OCI-LY7 (cell line): ENCODE data around the gene SLC25A15. TPM values are rescaled to one million over a fixed set of nuclear protein-coding genes. Genes with fewer than 3 reads are reported as not detected.

ENCODE experiments used
- BruUV-seq: library from RNA; stranded (reverse); fragments of 400-500 nt; replicated peaks from 2 replicates; lab custom pipeline; 2021; lab: Mats Ljungman, UMichigan
- CTCF ChIA-PET: fragments of 300-600 bp; sonication (Branson Sonifier 250); formaldehyde crosslinking; loops from one replicate; lab custom pipeline; 2022; ENCODE audit warnings: antibody characterized with exemption; ENCODE audit not compliant: unreplicated experiment; lab: Charles Lee
- POLR2A ChIA-PET: fragments of 300-600 bp; sonication (Branson Sonifier 250); formaldehyde crosslinking; loops from one replicate; lab custom pipeline; 2022; ENCODE audit warnings: antibody characterized with exemption; lab: Charles Lee
- DNase-seq: peaks from one replicate; pipeline ENCODE4 v3.0.0-alpha.2; 2015; ENCODE audit warnings: low spot score
- H2AFZ ChIP-seq: fragments of 200-600 bp; sonication (generic), shearing (Covaris generic); 2 replicates; pipeline ENCODE4 v1.6.1; 2014; ENCODE audit warnings: mild to moderate bottlenecking, antibody characterized with exemption, low read length, moderate library complexity
- H3K27ac ChIP-seq: fragments of 200-600 bp; sonication (generic); 2 replicates; pipeline ENCODE4 v1.5.1; 2014; ENCODE audit warnings: mixed run types, low read depth, mild to moderate bottlenecking, moderate library complexity, low read length, inconsistent platforms; ENCODE audit not compliant: poor library complexity, severe bottlenecking
- H3K36me3 ChIP-seq: fragments of 200-600 bp; sonication (generic); 2 replicates; pipeline ENCODE4 v1.6.1; 2014; ENCODE audit warnings: mild to moderate bottlenecking, antibody characterized with exemption, low read length, moderate library complexity, mixed read lengths; ENCODE audit not compliant: insufficient read depth
- H3K4me1 ChIP-seq: fragments of 200-600 bp; sonication (generic); 2 replicates; pipeline ENCODE4 v1.5.1; 2014; ENCODE audit warnings: mild to moderate bottlenecking, low read length; ENCODE audit not compliant: insufficient read depth, poor library complexity, severe bottlenecking
- H3K4me2 ChIP-seq: fragments of 200-600 bp; sonication (generic); 2 replicates; pipeline ENCODE4 v1.6.1; 2014; ENCODE audit warnings: mild to moderate bottlenecking, low read length
- H3K4me3 ChIP-seq: fragments of 200-600 bp; sonication (generic); 2 replicates; pipeline ENCODE4 v1.5.1; 2014; ENCODE audit warnings: mild to moderate bottlenecking, low read depth, low read length; ENCODE audit not compliant: poor library complexity, severe bottlenecking
- H3K79me2 ChIP-seq: fragments of 200-600 bp; sonication (generic); 2 replicates; pipeline ENCODE4 v1.6.1; 2016; ENCODE audit warnings: low read depth, mild to moderate bottlenecking, low read length, moderate library complexity, mixed read lengths; ENCODE audit not compliant: insufficient read depth
- H3K9me2 ChIP-seq: fragments of 200-600 bp; sonication (generic); 2 replicates; pipeline ENCODE4 v1.6.1; 2016; ENCODE audit warnings: mild to moderate bottlenecking, low read length, mixed read lengths; ENCODE audit not compliant: insufficient read depth
- H3K9me3 ChIP-seq: fragments of 200-600 bp; sonication (generic); 2 replicates; pipeline ENCODE4 v1.6.1; 2014; ENCODE audit warnings: mild to moderate bottlenecking, mixed run types, low read length, mixed read lengths
- H4K20me1 ChIP-seq: fragments of 200-600 bp; sonication (generic); 2 replicates; pipeline ENCODE4 v1.6.1; 2014; ENCODE audit warnings: mild to moderate bottlenecking, antibody characterized with exemption, low read length, moderate library complexity, mixed read lengths; ENCODE audit not compliant: insufficient read depth
- CTCF ChIP-seq: fragments of 200-600 bp; sonication (generic); conservative IDR thresholded peaks from 2 replicates; pipeline ENCODE4 v1.5.1; 2014; ENCODE audit warnings: mild to moderate bottlenecking, antibody characterized with exemption, low read length, moderate library complexity, mixed read lengths
- EZH2phosphoT487 ChIP-seq: fragments of 200-600 bp; sonication (generic); IDR thresholded peaks from 2 replicates; pipeline ENCODE4 v1.6.1; 2018; ENCODE audit warnings: low read depth, borderline replicate concordance, mild to moderate bottlenecking, mixed run types, antibody characterized with exemption, low read length, moderate library complexity, mixed read lengths
- intact Hi-C: fragments of 100-400 bp; cut with micrococcal nuclease; formaldehyde crosslinking; loops from one replicate; pipeline ENCODE4 v1.10.0; 2022; ENCODE audit not compliant: unreplicated experiment
- total RNA-seq, 2 experiments: library from RNA; depleted of rRNA in 1 of 2; stranded (reverse); fragments of >200 nt in 1 of 2; shearing (Covaris generic) in 1 of 2; gene quantifications; 2 replicates each; pipeline ENCODE4 v1.2.3, GENCODE V29; 2014 to 2022

Gene SLC25A15
- total RNA-seq, 2 experiments from 2014 or later, result 56.3 to 71.0 TPM

DNA sequence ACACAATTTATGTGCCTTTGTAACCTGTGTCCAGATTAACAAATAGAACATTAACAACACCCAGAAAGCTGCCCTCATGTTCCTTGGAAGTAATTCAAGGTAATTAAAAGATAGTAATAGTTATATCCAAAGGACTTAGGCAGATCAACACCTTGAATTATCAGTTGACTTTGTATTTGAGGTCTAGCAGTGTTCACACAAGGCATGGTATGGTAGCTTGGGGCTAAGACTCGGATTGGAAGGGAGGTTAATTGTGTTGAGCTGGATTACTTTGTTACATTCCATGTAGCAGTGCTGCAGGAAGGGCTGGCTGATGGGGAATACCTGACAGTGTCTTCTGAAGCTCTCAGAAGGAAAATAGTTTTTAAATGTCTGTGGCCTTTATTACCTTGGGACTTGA lies 16.8 kb downstream of the SLC25A15 start:
- no peak for DNase-seq
- H3K27ac ChIP-seq, result no peak overlapping the region
- no peaks in the 10 kb centered on the region for H3K79me2 ChIP-seq
- no peaks in the 10 kb centered on the region for H3K4me1 ChIP-seq
- no peak overlapping the region for H3K4me3 ChIP-seq
- no peaks in the 10 kb centered on the region for H3K9me3 ChIP-seq
- H2AFZ ChIP-seq, result no peak overlapping the region
- H4K20me1 ChIP-seq, result no peaks in the 10 kb centered on the region
- H3K36me3 ChIP-seq, result peaks cover 92% of the 10 kb centered on the region
- CTCF ChIA-PET, result no interaction called here
- H3K4me2 ChIP-seq, result no peak overlapping the region
- no peaks in the 10 kb centered on the region for H3K9me2 ChIP-seq
- TF ChIP-seq CTCF, result no peak
- TF ChIP-seq EZH2phosphoT487, result no peak
- POLR2A ChIA-PET, result interaction anchor here (0.9 to 1.4 kb wide), 2 partner anchors 9 to 46 kb away, joined by 3 read pairs; no protein-coding TSS in a partner anchor
- no TSS peak for BruUV-seq
- intact Hi-C loops, result no loop called here

- Histone ChIP-seq H2AFZ (no peak overlapping the region), H3K4me3 (no peak overlapping the region), H3K27ac (no peak overlapping the region), H3K36me3 (peaks cover 82% of the 10 kb centered on the region), H3K4me1 (peaks cover 14% of the 10 kb centered on the region), H4K20me1 (no peaks in the 10 kb centered on the region), H3K9me2 (no peaks in the 10 kb centered on the region), H3K79me2 (no peaks in the 10 kb centered on the region), H3K9me3 (no peaks in the 10 kb centered on the region), H3K4me2 (no peak overlapping the region)
- DNase-seq, result no peak
- intact Hi-C loops, result no loop called here
- ChIA-PET POLR2A (no interaction called here), CTCF (no interaction called here)
- no TSS peak for BruUV-seq
- TF ChIP-seq CTCF, result no peak
Measured at GRCh38 chr13:40809471-40809870, 20.1 kb downstream of the SLC25A15 start.

DNA sequence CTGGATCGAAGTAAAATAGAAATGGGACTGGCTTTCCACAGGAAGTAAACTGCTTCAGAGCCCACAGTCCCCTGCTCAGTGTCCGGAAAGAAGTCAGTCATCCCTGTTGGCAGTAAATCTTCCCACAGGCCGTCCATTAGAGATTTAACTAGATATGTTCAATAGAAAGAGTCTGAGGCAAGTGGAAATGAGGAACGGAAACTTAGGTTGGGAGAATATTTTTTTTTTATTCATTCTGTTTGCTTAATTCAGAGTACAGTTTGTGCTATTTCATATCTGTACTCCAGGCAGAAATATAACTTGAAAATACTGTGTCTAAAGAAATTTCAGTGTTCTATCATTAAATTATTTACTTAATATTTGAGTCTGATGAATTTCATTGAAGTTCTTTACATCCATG lies 22.7 kb downstream of the SLC25A15 start:
- H4K20me1 ChIP-seq, result no peaks in the 10 kb centered on the region
- no peak overlapping the region for H2AFZ ChIP-seq
- DNase-seq, result peak; percentile 27
- CTCF ChIA-PET, result interaction anchor here (0.6 to 1.8 kb wide), 2 partner anchors 23 to 34 kb away, joined by 3 to 5 read pairs; no protein-coding TSS in a partner anchor
- no peaks in the 10 kb centered on the region for H3K9me3 ChIP-seq
- H3K4me1 ChIP-seq, result peaks cover 16% of the 10 kb centered on the region
- no peak overlapping the region for H3K4me3 ChIP-seq
- POLR2A ChIA-PET, result no interaction called here
- no TSS peak for BruUV-seq
- H3K79me2 ChIP-seq, result no peaks in the 10 kb centered on the region
- TF ChIP-seq EZH2phosphoT487 (no peak), CTCF (no peak)
- H3K27ac ChIP-seq, result peak overlapping the region; percentile 13
- H3K9me2 ChIP-seq, result no peaks in the 10 kb centered on the region
- H3K36me3 ChIP-seq, result peaks cover 70% of the 10 kb centered on the region
- peak overlapping the region; percentile 24 for H3K4me2 ChIP-seq
- intact Hi-C loops, result no loop called here
